Stimulated activated CD4-positive, alpha-beta T cell treated with anti-CD3 and anti-CD28 coated beads, TNF-alpha, amount 100 ng/mL, for 24 hours (primary cell): Measurements from ENCODE around the gene FKBP2.
A peak's percentile ranks its signal among the peaks of the same experiment; 100 is the strongest.

ENCODE experiments used
- DNase-seq, 3 experiments: peaks; one replicate each; pipeline ENCODE4 v3.0.0-alpha.2; 2020; ENCODE audit warnings: low read depth in 3 of 3

Gene FKBP2

DNA sequence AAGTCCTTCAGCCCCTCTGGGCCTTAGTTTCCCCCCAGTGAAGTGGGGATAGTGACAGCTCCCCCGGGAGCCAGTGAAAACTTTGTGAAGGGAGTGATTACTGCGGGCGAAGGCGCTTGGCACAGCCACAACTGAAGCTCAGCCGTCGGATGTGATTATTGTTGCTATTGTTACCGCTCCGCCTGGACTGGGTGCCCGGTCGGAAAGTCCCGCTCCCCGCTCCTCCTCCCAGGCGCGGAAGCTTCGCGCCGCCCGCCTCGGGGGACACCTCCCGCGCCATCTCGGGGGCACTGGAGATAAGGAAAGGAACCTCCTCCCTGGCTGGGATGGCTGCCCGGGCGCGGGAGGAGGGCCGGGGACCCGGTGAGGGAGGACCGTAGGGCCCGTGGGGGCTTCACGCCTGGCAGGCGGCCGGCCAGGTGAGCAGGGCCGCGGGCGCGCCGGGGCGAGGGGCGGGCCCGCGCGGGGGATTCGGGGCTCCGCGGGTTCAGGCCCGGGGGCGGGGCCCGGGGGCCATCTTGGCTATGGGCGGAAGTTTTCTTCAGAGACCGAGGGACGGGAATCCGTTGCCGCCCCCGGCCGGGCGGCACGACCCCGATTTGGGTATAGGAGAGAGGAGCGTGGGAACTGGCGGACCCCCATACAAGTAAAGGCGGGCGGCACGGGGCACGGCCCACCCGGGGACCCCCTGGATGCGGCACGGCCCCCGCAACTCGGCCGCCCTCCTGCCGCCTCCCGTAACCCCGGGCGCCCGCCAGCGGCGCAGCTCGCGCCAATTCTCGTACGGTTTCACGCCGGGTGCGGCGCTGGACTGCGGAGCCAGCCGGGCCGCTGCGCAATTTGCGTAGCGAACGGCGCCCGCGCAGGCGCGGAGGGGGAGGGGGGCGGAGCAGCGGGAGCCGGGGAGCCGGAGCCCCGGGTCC lies 44.3 kb downstream of the FKBP2 start, which contains the start of gene GPR137:
Gene GPR137, plus strand, starts transcription at position 887 of the 923 bp plus-strand sequence. CDS start 677 bp downstream, outside the sequence.
- DNase-seq = peak; percentile 78 to 88 (median 84)

DNA sequence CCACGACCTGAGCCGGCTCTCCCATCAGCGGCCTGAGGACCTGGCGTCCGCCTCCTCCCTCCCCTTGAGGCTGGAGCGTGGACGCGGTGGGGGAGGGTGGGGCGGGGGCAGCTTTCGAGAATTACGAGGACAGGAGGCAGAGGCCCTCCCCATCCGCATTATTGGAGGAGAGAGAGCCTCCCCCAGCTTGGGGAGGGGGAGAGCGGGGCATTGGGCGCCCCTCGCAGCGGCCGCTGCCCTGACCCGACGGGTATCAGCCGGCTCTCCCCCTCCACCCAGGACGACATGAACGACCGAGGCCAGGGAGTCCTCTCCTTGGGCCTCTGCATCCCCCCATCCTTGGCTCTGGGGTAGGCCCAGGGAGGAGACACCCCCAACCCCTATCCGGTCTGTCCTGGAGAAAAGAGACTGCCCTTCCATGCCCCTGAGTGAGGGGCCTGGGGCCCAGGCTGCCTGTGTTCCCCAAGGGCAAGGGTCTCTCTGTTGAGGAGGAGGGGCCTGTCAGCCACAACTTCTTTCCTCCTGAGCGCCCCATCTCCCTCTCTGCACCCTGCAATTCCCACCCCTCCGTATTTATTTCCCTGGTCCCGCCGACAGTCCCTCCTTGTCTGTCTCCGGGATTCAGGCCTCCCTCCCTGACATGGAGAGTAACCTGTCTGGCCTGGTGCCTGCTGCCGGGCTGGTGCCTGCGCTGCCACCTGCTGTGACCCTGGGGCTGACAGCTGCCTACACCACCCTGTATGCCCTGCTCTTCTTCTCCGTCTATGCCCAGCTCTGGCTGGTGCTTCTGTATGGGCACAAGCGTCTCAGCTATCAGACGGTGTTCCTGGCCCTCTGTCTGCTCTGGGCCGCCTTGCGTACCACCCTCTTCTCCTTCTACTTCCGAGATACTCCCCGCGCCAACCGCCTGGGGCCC lies 45.2 kb downstream of the FKBP2 start:
- DNase-seq = no peak

DNA sequence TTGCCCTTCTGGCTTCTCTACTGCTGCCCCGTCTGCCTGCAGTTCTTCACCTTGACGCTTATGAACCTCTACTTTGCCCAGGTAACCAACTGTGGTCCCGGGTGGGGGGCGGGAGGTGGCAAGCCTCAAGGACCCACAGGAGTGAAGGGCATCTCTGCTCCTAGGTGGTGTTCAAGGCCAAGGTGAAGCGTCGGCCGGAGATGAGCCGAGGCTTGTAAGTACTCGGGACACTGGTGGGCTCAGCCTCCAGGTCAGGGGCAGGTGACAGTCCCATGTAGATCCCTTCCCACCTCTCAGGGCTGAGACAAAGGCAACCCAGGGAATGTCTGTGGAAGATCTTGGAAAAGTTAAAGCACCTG lies 45.9 kb downstream of the FKBP2 start:
- no peak for DNase-seq

DNA sequence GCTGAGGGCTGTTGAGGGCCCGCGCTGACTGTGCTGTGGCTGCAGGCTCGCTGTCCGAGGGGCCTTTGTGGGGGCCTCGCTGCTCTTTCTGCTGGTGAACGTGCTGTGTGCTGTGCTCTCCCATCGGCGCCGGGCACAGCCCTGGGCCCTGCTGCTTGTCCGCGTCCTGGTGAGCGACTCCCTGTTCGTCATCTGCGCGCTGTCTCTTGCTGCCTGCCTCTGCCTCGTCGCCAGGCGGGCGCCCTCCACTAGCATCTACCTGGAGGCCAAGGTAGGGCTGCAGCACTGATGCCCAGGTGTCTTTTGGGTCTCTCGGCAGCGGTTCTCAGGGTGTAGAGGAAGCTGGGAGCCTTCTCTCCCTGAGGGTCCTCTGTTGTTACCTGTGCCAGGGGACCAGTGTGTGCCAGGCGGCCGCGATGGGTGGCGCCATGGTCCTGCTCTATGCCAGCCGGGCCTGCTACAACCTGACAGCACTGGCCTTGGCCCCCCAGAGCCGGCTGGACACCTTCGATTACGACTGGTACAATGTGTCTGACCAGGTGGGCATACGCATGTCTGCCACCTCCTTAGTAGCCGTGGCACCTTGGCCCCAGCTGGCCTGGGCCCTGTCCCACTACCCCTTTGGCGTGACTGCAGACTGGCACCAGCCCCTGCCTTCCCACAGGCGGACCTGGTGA lies 46.9 kb downstream of the FKBP2 start:
- DNase-seq = no peak

DNA sequence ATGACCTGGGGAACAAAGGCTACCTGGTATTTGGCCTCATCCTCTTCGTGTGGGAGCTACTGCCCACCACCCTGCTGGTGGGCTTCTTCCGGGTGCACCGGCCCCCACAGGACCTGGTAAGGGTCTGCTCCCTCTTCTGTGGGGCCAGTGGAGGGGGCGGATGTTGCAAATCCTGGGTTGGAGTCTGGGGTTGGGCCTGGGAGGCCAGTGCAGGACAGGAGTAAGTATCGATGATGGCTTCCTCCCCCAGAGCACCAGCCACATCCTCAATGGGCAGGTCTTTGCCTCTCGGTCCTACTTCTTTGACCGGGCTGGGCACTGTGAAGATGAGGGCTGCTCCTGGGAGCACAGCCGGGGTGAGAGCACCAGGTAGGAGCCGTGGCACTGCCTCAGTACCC lies 47.5 kb downstream of the FKBP2 start:
- DNase-seq = no peak

DNA sequence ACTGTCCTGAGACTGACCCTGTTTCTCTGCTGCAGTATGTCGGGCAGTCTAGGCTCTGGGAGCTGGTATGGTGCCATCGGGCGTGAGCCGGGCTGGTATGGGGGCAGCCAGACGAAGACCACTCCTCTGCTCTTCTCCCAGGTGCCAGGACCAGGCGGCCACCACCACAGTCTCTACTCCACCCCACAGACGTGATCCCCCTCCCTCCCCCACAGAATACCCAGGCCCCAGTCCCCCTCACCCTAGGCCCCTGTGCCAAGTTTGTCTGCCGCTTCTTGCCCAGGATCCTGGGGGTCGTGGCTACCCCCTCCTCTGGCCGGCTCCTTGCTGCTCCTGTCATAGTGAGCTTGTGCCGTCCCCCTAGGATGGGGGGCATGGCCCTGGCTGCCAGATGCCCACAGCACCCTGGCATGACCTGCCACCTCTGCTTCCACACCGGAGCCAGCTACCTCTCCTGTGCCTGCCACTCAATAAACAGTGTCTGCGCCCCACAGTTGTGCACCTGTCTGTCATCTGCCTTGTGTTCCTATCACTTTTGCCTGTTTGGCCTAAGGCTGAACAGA lies 48.2 kb downstream of the FKBP2 start:
- DNase-seq = no peak

DNA sequence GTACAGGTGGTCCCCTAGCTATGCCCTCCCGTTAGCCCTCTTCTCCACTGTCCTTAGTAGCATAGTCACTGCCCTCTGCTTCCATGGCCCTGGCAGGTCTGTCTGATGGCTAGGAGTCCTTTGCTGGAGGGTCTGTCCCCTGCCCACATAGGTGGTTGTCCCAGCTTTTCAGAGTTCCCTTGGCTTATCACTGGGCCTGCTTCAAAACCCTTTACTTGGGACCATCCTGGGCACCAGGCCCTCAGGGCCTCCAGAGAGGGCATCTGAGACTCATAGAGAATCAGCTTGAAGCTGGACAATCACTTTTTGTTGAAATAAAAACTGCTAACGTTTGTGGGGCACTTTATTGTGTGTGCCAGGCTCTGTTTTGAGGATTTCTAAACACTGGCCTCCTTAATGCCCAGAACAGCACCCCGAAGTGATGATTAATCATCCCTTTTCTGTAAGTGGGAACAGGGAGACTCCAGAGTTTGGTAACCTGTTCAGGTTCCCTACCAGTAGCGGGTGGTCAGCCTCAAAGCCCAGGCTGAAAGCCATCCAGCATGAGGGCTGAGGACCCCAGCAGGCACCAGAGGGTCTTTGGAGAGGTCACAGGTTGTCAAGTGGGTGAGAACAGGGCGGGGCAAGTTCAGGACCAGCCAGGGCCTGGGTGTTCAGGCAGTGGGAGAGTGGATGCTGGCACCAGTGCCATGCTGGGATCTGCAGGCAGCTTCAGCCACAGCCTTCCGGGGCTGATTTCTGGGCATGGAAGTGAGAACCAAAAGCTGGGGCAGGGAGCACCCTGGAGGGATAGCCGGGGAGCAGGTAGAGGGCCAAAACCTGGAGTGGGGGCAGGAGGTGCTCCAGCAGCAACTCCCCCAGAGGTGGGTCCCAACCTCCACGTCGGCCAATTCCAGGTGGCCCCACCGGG lies 49.7 kb downstream of the FKBP2 start:
- no peak for DNase-seq

DNA sequence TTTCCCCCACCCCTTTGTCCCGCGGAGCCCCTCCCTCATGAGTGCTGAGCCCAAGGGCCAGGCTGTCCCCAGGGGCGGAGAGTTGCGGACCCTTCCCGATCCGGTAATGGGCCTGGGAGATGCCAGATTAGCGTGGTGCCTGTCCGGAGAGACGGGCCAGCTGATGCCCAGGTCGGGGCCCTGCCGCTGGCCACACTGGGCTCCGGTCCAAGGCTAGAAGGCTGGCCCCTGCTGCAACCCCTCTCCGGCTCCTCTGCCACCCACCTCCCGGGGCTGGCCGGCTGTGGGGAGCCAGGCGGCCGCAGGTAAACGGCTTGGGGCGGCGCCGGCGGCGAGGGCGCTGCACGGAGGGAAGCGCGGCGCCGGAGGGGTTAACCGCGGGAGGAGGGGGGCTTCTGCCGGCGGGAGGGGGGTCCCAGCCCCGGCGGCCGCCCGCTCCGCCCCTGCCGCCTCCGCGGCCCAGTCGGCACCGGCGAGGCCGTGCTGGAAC lies 50.4 kb downstream of the FKBP2 start, which contains the start of gene KCNK4:
Gene KCNK4, plus strand, starts transcription at position 41 of the 490 bp plus-strand sequence. CDS start 1,717 bp downstream, outside the sequence.
- DNase-seq = no peak

DNA sequence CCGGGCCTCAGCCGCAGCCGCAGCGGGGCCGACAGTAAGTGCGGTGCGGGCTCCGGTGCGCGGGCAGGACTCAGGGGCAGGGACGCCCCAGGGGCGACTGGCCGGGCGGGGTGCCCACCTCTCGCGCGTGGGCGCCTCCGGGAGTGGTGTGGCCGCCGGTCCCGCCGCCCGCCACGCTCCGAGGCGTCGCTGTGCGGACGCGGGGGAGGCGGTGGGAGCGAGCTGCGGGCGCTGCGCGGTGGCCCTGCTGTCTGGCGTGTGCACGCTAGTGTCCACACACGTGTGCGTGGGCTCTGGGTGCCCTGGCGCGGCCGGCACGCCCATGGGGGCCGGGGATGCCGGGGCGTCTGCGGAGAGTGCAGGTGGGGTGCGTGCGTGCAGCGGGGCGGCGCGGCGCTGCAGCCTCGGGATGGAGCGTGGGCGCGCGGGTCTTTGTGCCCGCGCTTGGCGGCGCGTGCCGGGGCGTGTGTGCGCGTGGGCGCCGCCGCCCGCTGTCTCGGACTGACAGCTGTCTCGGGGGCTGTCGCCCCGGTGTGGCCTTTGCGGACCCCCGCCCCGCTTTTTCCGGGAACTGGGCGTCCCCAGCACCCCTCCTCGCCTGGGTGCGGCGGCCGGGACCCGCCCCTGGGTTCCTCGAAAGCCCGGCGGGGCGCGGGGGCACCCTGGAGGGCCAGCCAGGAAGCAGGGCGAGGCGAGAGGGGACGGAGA lies 51.0 kb downstream of the FKBP2 start:
- no peak for DNase-seq

DNA sequence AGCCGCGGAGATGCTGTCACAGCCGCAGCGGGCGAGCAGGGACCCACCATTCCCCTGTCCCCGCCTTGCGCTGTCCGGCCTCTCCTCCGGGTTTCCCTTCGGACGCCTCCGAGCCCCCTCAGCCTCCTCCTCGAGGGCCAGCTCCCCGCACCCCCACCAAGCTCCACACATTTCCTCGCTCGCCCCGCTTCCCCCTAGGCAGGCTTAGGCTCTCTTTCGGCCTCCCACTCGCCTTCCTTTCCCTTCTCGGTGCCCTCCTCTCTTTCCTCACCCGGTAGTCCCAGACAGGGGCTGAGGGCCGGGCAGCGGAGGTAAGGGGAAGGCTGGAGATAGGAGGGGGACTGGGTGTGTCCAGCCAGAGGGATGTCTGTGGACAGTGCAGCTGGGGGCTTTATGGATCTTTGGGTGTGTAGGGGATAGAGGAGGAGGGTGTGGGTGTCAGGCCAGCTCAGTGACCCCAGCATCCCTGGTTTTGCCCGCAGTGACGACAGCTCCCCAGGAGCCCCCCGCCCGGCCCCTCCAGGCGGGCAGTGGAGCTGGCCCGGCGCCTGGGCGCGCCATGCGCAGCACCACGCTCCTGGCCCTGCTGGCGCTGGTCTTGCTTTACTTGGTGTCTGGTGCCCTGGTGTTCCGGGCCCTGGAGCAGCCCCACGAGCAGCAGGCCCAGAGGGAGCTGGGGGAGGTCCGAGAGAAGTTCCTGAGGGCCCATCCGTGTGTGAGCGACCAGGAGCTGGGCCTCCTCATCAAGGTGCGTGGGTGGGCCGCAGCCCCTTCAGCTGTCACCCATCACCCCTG lies 51.8 kb downstream of the FKBP2 start:
- no peak for DNase-seq
